GM21619 (cell line): ENCODE measurements around the gene SH3BP5.

Experiments
- ATAC-seq: cut with Tn5 transposase; IDR thresholded peaks from one replicate; pipeline ENCODE4 v1.9.1; 2021; ENCODE audit not compliant: unreplicated experiment

The SH3BP5 gene

DNA sequence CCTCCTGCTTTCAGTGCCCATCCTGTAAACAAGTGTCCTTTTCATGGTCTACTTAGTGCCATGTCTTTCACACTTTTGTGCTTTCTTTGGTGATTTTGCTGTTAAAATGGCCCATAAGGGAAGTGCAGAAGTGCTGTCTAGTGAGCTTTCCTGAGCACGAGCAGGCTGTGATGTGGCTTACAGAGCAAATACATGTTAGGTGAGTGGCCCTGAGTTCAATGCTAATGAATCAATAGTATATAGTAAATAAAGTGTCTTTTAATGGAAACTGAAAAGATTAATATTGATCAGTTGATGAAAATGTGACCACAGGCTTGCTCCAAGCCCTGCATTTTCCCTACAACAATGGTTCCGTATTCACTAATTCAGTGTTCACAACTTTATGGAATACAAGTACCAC lies 5.7 kb downstream of the SH3BP5 start:
- no peak for ATAC-seq

DNA sequence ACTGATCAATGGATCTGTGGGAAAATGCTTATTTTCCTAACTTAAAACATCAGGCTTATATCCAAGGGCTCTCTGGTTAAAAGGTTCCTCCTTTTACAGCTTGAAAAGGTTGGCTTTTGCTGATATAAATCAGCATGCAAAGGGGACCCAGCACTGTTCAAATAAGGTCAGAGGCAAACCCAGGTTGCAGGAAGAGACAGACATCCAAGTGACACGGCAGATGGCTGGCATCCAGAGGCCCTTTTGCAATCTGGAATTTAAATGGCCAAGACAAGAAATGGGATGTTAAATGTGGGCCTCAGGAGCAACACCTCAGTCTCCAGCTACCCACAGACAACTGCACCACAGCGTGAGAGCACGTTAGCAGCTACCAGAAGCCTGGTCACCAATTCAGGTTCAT lies 6.3 kb downstream of the SH3BP5 start:
- no peak for ATAC-seq

DNA sequence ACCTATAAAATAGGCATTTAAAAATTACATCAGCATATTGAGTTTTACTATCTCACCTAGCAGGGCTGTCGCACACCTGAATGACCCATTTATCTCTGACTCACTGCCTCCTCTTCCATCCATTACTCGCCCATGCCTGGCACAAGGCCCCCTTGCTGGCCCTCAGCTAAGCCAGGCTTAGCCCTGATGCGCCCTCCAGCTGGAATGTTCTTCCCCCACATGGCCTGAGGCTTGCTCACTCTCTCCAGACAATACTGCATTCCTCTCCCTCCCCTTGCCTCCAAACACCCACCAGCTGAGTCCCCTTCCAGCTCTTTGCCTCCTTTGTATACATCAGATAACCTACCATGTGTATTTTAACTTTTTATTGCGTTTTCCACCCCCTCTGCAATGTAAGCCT lies 7.2 kb downstream of the SH3BP5 start:
- ATAC-seq = no peak

DNA sequence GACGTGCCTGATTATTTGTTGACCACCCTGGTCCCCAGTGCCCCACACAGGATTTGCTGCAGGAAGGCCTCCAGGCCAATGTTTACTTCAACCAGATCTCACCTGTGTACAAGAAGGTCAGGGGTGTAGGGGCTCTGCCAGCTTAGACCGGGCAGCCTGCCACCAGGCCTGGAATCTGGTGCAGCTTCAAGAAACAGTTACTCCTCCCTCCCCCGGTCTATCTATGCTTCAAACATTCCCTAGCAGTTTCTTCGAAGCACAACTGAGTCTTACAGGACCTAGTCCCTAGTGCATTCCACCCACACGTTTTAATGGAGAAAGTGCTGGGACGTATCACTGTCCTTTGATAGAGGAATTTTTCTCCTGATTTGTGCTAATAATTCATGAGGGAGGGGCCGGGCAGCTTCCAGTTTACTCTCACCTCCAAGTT lies 8.0 kb downstream of the SH3BP5 start:
- ATAC-seq = no peak

DNA sequence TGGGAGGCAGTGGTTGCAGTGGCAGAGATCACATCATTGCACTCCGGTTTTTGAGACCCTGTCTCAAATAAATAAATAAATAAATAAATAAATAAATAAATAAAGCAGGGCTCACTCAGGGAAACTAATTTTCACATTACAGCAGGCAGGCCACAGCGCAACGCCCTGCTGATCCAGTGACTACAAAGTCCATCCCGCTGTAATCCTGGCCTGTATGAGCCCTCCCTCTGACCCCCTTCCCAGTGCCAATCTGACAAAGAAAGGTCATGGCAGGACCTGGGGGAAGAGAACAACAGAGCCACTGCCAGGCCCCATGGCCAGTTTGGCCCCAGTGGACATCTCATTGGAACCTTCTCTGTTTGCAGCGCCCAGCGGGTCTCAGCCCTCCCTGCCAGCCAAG lies 9.3 kb downstream of the SH3BP5 start:
- no peak for ATAC-seq

DNA sequence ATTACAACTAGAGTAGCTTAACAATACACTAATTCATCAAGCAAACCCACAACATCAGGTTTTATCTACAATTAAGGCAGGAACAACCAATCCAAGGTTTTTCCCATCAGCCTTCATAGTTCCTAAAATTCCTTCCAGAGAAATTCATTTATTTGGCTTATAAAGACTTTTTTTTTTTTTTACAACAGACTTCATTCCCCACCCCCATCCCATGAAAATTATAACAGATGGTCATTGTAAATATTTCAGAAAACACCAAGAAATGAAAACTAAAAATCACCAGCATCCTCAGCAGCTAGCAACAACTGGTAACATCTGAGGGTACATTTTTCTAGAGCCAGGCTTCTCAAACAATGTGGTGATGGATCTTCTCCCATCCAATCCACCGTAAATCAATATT lies 11.0 kb downstream of the SH3BP5 start:
- no peak for ATAC-seq

DNA sequence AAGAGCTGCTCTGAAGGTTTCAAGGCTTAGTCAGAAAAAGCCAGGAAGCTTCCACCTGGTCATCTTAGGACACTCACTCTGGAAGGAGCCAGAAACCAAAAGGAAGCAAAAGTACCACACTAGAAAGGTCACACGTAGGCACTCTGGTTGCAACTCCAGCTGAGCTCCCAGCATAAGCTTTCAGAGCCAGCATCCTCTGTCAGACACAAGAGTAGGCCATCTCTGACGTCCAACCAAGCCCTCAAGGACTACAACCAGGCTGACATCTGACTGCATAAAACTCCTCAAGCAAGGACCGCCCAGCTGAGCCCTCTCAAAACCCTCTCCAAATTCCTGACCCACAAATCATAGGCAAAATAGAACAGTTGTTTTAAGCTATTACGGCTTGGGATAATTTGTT lies 12.8 kb downstream of the SH3BP5 start:
- ATAC-seq = no peak

DNA sequence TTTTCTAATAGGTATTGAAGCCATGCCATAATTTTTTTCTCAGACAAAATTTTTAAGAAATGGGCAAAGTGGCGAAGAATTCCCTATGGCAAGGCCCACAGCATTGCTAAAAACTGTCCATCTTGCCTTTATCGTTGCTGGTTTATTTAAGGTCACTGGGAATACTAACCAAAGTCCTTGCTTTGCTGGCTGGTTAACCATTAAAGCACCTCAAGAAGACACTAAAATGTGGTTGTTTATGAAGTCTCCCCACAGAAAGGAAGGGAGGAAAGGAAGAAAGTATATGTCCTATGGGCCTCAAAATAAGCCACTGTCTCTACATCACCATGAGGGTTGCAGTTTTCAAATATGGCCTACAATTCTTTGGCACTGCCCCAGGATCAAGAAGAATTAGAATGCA lies 13.2 kb downstream of the SH3BP5 start:
- ATAC-seq = no peak

DNA sequence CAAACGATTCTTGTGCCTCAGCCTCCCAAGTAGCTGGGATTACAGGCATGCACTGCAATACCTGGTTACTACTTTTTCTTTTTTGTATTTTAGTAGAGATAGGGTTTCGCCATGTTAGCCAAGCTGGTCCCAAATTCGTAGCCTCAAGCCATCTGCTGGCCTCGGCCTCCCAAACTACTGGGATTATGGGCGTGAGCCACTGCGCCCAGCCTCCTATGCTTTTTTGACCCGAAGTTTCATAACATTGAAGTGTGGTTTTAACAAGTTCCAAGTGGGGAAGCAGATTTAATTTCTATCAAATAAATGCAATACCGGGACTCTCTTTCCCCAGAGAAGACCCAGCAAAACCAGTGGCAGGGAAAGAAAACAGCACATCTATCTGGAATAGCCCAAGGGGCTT lies 13.7 kb downstream of the SH3BP5 start:
- no peak for ATAC-seq

DNA sequence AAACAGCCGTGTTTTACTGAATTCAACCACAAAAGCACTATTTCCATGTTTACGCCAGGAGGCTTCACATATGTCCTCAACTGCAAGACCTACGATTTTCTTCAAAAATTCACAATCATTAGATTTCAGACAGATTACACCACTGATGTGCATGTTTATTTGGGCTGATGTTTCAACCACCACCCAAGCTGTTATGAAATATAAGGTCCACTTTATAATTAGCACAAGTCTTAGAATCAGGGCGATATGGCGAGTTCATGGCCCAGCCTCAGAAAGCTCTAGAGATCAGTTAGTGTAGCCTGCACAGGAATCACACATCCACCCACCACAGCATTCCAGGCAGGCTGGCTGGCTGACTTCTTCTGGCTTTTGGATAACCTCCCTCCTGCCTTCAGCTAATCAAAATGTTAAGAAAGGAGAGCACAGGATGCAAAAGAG lies 15.4 kb downstream of the SH3BP5 start:
- ATAC-seq = no peak

DNA sequence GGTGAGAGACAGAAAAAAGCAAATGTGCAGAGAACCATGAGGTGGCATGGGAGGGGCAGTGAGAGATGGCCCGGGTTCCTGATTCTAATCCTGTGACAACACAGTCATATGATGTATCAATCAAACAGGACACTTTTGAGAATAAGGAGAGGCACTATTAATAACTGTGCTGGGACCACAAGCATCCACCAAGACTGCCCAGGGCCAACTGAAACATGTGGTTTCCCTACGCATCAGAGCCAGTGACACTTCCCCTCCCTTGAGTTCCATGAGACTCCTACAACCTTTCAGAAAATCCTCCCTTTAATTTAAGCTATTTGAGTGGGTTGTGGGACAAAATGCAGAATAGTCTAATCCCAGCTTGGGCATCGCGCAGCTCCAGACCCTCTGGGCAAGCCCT lies 17.4 kb downstream of the SH3BP5 start:
- no peak for ATAC-seq

DNA sequence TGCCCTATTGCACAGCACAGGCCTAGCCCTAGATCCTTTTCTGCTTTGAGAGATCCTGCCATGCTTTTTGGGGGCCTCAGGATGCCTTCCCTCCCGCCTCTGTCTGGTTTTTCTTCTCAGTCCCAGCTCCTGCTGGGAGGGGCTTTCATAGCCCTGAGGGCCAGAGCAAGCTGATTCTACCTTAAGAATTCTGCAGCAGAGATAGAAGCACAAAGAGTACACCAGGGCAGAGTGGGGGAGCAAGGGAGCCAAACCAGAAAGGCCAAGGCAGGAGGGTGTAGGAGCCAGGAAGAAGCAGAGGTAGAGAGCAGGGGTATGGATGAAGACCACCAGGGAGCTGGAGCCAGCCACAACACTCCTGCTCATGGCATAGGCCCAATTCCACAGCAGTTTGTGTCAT lies 18.1 kb downstream of the SH3BP5 start:
- ATAC-seq = no peak

DNA sequence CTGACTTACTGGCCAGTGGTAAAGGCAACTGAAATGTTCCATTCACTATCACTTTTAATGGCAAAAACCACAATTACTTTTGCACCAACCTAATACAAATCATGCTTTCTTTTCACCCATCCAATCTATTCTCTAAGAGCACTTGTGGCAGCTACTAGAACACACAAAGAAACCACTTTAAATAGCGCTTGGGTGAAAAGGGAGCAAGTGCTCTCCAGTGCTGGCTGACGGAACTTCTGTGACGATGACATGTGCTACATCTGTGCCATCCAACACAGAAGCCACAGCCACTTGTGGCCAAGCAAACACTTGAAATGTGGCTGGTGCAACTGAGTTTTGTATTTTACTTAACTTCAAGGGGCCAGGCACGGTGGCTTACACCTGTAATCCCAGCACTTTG lies 18.9 kb downstream of the SH3BP5 start:
- no peak for ATAC-seq

DNA sequence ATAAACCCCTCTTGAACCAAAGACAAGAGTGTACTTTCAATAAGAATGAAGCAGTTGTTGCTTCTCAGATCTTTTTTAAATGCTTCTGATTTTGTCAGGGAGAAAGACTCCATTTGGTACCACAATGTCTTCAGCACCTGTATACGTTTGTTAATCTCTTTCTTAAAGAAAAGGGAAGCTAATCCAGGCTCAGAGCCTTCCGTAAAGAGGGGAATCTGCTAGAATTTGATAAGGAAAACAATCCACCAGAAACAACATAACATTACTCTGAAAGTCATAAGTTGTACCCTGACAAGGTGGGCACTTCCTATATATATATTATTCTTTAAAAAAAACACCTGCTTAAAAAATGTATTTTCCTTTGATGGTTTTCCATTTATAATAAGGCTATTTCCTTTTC lies 19.8 kb downstream of the SH3BP5 start:
- ATAC-seq = no peak

DNA sequence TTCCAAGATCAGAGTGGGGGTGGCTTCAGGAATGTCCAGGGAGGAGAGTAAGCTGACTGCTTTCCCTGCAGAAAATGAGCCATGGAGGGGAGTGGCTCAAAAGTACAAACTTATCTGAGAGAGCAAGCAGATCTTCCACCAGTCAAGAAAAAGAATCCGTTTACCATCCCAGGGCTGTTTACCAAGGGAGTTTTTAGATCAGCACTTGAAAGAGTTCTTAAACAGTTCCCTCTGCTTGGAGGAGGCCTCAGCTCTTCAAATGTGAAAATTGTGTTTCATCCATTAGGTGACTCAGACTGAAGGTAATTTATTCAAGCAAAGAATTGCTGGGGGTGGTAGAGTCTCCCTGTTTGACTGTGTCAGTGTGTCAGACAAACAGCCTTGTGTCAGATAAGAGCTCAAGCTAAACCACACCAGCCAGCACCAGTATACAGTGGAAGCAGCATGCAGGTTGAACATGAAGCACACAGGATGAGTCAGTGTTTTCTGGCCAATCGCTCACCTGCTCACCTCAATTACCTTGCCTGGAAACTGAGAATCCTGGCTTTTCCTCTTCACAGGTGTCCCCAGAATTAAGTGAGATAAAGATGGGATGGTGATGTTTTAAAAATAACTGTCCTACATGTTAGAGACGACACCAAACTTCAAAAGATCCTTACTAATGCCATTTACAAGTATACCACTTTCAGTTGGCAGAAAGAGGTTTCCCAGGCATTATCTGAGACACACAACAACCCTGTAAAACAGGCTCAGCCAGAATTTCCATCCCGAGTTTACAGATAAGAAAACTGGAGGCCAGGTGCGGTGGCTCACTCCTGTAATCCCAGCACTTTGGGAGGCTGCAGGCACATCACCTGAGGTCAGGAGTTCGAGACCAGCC lies 21.7 kb downstream of the SH3BP5 start:
- peak; percentile 84 for ATAC-seq

DNA sequence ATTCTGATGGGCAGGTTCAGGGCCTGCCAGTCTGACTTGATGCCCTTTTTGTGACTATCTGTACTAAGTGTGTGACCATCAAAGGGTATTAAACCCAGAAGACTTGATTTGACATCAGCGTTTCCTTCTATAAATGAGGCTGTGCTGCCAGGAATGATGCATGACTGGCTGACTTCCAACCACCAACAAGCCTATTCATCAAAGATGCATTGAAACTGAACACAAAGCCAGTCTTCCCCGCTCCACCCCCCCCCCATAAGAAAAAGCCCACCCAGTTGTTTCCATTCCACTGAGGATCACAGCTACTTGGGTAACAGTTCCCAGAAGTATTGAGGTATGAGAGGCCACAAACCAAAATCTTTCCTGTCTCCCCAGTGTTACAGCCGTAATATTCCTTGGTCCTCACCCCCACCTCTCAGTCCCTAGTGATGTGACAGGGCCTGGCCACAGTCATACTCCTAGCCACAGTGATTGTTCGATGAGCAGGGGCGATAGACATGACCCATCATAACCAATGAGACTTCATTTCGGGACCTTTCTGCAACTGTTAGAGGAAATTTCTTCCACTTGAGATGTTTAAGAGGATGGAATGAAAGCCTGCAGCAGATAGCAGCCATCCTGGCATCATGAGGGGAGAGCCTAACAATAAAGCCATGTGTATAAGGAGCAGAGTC lies 22.6 kb downstream of the SH3BP5 start:
- no peak for ATAC-seq

DNA sequence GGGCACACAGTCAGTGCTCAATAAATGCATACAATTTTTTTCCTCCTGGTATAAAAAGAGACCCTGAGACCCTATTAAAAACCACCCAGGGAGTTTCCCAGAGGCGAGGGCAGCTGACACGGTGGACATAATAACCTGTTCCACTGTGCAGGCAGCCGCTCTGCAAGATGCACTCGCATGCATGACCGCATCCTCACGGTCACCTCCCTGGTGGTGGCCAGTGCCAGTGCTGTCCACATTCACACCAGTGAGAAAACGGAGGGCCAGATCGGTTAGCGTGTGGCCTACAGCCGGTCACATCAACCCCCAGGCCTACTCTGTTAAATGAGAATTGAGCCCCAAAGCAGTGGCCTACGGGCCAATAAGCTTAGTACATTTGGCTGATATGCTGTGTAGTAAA lies 24.8 kb downstream of the SH3BP5 start:
- no peak for ATAC-seq

DNA sequence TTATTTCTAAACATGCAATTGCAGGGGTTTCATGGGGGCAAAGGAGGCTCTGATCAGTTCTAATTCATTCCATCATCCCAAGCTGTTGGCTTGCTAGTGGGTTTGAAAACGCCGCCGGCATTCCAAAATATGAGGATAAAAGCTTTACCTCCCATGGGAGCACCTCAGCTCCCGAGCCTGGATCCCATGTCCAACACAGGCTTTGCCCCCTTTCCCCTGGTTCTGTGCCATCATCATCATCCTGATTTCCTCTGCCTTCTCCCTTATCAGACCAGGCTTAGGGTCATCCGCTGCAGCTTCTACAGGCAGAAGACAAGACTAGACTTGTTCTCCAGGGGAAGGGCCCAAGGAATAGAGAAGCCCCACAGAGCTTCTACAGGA lies 25.4 kb downstream of the SH3BP5 start:
- no peak for ATAC-seq

DNA sequence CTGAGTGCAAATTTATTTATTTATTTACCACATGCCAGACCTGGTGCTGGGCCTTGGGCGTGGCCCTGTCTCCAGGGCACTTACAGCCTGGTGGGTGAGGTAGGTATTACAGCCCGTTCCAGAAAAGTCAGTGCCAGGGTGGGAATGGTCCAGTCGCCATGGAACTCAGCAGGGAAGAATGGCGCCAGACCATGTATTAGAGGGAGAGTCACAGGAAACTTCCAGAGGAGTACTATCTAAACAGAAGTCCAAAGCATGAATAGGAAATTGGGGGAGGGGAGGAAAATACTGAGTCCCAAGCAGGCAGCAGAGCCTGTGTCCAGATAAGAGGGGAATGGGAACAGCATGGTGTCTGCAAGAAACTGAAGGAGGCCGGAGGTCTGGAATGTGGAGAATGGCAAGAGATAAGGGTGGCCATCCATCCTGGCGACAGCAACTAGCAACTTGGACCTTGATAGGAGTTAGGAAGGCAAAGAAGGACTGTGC lies 27.0 kb downstream of the SH3BP5 start:
- ATAC-seq = no peak

DNA sequence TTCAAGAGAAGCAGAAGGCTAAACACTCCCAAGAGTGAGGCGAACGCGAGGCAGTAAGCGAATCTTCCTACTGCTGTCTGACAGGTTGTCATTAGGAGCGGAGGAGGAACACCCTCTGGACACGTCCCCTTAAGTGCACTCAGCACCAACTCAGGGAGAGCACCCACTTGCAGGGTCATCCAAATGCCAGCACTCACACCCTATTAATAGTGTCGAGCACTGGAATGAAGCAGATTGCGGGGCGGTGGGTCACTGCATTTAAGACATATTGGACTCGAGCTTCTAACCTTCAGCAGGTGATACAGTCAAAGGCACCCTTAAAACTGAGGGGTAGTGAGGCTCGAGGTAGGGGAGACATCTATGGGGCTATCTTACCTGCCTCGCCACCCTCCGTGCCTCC lies 28.7 kb downstream of the SH3BP5 start:
- no peak for ATAC-seq

DNA sequence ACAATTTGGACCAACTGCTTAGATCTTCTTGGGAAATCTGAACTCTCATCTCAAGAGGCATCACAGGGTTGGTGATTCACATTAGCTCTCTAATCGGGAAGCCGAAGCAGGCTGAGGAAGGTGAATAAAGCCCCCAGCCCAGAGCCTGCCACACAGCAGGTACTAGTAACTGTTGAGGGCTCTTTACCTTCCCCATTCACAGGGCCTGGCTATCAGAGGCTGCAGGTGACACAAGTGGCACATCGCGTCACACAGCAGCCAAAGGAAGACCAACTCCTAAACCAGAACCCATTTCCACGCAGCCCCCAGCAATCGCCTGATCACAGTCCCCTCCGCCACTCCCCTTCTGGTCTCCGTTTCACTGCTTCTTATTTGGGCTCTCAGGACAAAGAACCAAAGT lies 29.2 kb downstream of the SH3BP5 start:
- no peak for ATAC-seq

DNA sequence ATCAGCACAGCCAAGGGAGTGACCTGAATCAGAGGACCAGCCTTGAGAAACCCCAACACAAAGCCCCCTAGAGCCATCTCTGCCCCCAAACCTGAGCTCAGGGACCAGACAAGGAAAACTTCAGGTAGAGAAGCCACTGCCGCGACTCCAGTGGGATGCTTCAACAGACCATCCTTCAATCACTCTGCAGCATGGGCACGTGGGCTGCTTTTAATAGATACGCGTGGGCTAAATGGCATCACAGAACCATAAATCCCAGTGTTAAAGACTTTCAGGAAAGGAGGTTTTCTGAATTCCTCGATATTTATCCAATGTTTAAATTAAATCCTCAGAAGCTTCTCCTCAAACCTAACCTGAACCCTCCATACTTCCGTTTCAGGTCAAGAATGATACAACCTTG lies 30.6 kb downstream of the SH3BP5 start:
- ATAC-seq = no peak
